Renal cortex interstitium (tissue), 11 donors: ENCODE data around the gene CPE. TPM values are rescaled to one million over a fixed set of nuclear protein-coding genes. Genes with fewer than 3 reads are reported as not detected.
A peak's percentile ranks its signal among the peaks of the same experiment; 100 is the strongest.

Experiments
- DNase-seq, 11 donors: peaks; one replicate each; pipeline ENCODE4 v3.0.0-alpha.2; 2013; ENCODE audit warnings: low read depth in 9 of 11, low spot score in 4 of 11; ENCODE audit errors: extremely low read depth in 1 of 11
- polyA plus RNA-seq, 3 donors: library from polyadenylated mRNA; unstranded; fragments of 120-200 nt; gene quantifications; one replicate each; pipeline ENCODE4 v1.2.1, GENCODE V29; 2013; ENCODE audit not compliant: insufficient read length in 3 of 3

Gene CPE
- polyA plus RNA-seq, 3 donors = 99.2 to 155 (median 122) TPM

DNA sequence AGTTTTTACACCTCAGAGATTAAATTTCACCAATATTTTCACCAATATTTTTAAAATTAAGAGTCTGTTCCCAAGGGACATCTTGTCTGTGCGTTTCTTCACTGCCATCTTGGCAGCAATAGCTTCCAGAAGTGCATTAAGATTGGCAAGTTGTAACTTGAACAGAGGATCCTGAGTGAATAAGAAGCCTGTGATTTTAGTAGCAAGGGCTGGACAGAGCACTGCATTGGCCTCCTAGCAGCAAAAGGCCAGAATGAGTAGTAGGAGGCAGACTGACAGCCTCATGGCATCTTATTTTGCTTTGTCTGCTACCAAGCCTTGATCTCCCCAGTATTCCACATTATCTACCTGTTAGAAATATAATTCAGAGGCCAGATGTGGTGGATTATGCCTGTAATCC lies 138.4 kb downstream of the CPE start:
- DNase-seq = no peak

DNA sequence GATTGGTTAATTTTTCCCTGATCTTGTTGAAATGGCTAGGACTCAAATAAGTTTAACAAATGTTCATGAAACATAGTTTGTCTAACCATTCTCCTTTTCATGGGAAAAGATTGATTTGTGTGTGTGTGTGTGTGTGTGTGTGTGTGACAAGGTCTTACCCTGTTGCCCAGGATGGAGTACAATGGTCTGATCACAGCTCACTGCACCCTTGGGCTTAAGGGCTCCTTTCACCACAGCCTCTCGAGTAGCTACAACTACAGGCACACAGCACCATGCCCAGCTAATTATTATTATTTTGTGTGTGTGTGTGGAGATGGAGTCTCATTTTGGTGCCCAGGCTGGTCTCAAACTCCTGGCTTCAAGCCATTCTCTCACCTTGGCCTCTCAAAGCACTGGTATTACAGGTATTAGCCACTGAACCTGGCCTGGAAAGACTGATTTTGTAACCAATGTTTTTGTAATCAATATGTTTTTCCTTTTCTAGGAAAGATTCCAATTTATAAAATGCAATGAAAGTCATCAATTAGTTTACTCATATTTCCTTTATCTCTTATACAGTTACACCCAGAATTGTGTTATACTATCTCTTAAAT lies 139.3 kb downstream of the CPE start:
- no peak for DNase-seq

DNA sequence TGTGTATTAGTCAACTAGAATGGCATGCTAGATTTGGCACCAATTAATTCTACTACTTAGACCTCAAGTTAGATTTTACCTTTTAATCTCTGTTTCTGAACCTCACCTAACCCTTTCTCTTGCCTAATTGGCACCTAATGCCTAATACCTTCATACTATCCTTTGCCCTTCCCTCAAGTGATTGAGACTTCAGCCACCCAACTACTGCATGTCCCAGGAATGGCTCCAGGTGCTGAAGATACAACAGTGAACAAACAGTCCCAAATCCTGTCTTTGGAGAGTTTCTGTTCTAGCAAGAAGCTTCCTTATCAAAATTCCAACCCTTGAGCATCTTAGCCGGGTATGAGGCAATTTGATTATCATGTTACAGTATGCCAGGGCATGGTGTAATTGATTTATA lies 139.9 kb downstream of the CPE start:
- no peak for DNase-seq

DNA sequence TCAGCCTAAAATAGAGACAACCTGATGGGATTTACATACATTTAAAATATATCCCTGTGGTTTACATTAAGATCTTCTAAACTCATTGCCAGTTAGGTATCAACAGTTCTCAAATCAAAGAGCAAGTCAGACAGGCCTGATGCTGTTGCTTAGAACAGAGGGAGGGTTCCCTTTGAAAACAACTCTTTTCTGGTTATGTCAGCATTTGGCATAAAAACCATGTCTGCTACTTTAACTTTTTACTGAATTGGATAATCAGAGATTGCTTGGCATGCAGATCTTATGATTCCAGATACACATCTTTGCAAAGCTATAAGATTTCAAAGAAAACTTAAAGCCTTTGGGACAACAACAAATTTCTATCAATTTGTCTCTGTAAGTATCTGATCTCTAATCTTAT lies 140.8 kb downstream of the CPE start:
- no peak for DNase-seq

DNA sequence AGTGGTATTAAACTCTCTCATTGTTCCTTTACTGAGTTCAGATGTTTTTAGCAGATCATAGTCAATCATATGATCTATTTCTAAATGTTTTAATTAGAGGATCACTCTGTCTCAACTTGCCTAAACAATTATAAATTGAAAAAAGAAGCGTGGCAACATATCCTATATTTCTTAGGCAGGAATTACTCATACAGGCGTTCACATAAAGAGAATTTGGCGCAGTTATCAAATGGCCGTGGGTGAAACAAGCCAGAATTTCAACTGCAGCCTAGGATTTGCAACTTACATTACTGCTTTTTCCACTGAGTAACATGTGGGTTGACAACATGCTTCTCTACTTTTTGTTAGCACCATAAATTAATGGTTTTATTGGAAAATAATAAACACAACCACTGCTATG lies 141.3 kb downstream of the CPE start:
- DNase-seq = no peak

DNA sequence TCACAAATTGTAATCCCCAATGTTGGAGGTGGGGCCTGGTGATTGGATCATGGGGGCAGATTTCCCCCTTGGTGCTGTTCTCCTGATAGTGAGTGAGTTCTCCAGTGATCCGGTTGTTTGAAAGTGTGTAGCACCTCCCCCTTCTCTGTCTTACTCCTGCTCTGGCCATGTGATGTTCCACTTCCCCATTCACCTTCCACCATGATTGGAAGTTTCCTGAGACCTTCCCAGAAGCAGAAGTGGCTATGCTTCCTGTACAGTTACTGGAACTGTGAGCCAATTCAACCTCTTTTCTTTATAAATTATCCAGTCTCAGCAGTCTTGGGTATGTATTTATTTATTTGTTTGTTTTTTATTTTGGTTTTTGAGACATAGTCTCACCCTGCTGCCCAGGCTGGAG lies 143.2 kb downstream of the CPE start:
- no peak for DNase-seq

DNA sequence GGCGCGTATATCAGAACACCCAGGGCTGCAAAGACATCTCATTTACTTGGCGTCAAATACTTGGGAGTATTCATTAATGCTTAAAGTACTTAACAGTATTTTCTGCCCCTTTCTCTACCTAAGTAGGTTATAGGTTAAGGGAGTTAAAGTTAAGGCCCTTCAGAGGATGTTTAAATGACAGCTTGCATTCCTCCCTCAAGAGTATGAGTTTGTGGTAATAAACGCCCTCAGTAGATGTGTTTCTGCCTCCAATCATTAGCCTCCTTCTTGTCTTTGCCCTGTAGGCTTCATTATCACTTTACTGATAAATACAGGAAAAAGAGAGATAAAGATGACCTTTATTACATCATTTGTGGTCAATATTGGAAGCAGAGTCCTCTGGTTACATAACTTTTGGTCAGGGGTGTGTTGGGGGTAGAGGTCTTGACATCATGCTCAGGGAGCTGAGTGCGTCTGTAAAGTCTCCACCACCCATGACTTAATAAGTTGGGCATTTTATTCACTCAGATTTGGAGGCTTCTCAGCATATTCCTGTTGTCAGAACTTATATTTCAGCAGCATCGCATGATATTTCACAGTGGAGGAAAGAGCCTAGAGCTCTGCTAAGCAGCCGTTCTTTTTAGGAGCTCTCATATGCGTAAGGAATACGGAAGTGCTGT lies 145.9 kb downstream of the CPE start:
- no peak for DNase-seq

DNA sequence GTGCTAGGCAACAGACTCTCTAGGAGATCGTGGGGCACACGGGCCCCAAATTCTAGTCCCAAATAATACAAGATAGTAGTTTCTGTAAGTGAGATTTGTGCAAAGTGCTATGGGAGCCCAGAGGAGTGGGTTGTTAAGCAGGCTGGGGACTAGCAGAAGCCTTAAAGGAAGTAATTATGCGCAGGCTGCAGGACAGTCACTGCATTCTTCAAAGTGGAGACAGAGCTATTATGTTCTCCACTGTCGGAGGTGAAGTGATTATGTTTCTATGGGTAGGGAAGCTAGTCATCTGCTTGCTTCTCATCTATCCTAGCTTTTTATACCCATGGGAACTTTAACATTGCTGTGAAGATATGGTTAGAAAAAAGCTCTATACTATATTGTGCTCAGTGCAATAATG lies 154.2 kb downstream of the CPE start:
- no peak for DNase-seq

DNA sequence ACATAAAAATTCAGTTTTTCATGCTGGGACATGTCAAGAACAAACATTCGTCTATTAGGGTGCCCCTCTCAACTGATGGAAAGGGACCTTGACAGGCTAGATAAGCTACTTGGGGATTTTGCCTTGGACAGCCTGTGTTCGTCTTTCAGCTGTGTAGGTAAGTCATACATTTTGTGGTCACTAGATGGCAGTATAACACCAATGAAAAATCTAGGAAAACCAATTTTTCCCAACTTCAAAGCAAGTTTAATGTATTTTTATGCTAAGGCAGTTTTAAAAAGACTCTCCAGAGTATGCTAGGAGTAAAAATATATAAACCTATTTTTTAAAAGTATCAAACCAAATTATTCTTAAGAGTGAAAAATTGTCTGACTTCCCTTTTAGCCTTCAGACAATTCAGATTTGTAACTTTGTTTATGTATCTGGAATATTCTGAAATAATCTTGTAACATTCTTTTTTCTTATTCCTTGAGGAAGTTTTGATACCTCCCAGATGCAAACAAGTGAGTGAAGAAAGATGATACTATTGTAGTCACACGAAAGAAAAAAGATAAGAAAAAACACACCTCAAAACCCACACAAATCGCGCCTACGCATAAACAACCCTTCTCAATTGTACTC lies 158.3 kb downstream of the CPE start:
- DNase-seq = peak; percentile 13 to 60 (median 42)

DNA sequence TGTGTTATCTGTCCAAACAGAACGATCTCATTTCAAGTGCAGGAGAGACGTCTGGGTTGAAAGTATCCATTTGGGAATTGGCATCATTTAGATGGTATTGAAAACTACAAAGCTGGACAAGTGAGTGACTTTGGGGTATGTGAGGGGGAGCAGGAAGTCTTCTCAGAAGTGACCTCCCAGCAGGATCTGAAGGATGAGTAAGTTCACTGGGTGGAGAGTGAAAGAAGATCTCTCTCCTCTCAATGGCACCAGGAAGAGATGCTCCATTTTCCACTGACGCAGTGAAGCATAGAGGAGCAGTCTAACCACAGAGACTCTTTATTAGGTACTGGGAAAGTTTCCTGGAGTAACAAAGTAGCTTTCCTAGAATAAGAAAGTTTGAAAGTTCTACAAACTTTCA lies 161.0 kb downstream of the CPE start:
- no peak for DNase-seq

DNA sequence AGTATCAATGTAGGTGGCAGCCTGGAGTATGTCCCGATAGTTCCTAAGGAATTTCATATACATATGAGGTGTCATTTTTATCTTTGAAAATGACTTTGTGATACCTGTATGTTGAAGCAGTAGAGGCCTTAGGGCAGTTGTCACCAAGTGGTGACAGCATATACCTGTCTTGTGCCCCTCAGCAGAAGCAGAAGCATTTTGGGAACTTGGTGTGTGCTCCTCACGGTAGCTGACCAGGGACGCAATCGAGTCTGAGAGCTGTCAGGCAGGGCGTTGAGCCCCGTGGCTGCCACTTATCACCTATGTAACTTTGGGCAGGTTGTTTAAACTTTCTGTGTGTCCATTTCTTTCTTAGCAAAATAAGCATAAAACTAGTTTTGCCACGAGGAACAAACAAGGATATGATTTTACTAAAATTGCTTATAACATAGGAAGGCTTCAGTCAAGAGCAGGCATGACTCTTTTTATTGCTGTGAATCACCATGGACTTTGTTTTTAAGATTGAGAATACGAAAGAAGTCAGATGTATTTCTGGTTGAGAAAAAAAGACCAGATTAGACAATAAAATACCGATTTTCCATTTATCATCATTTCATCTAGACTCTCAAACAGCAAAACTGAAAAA lies 161.5 kb downstream of the CPE start:
- no peak for DNase-seq

DNA sequence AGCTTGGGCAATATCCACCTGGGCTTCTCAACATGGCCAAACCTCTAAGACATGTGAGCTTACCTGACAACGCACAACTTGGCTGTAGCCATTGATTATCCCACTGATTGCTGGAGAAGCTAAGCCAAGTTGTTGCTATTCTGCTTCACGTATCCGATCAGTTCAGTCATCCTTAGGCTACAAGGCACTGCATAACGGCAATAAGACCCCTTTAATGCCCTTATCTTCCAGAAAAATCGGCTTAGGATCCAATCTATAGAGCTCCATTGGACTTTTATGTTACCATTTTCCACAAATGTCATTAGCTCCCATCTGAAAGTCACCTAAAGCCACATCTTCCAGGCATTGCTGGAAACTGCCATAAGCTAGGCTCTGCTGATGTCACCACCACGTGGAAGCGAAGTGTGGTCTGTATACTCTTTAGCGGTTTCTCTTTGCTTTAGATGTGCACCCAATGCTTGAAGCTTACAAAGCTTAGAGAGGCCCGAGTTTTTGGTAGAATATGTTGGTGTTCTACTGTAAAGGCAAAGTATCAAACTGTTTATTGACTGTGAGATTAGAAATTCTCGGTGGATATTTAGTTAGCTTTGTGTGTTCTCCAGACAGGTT lies 163.1 kb downstream of the CPE start:
- no peak for DNase-seq

DNA sequence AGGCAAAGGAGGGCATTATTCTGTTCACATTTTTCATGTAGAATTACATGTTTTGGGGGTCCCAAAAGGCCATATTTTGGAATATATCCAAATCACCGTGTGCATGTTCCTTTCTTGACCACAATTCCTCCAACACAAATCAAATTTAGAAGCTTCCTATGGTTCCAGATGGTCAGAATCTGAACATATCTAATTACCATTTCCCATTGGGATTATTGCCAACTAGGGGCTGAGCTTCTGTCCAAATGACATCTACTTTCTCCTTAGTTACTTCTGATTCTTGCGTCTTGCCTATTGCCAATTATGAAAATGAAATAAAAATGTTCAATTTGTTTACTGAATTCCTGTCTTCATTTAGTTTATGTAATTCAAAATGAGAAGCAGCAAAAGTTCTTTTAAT lies 163.7 kb downstream of the CPE start:
- DNase-seq = no peak

Other genes starting within 250 kb of the CPE start
- 10 to 100 TPM; 17.9 to 22.8 (median 22.3) TPM for gene KLHL2, start 171.4 kb upstream of the CPE start, polyA plus RNA-seq
- 10 to 100 TPM; 64.2 to 80.4 (median 80.3) TPM for gene MSMO1, start 51.3 kb upstream of the CPE start, polyA plus RNA-seq